Endothelial cell of umbilical vein (primary cell): ENCODE measurements around the gene EVA1A. TPM values are rescaled to one million over a fixed set of nuclear protein-coding genes. Genes with fewer than 3 reads are reported as not detected.

Experiments
- BruUV-seq: library from RNA; stranded (reverse); fragments of 400-500 nt; replicated peaks from 2 replicates; lab custom pipeline; 2021; lab: Mats Ljungman, UMichigan
- CTCF ChIA-PET: fragments of 300-600, 350-600 bp; sonication (Branson Sonifier 250); formaldehyde crosslinking; loops from one replicate; lab custom pipeline; 2021; ENCODE audit warnings: antibody characterized with exemption, inconsistent platforms; lab: Charles Lee
- POLR2A ChIA-PET: fragments of 300-600, 350-600 bp; sonication (Branson Sonifier 250); formaldehyde crosslinking; loops from one replicate; lab custom pipeline; 2021; ENCODE audit warnings: antibody characterized with exemption, inconsistent platforms; lab: Charles Lee
- DNase-seq: peaks from one replicate; pipeline ENCODE4 v3.0.0-alpha.2; 2011; ENCODE audit warnings: low read depth, low spot score
- FAIRE-seq: peaks from 2 replicates; lab custom pipeline; 2011; peaks lifted over from hg19 to GRCh38; lab: Jason Lieb, UNC
- H2AFZ ChIP-seq: 2 replicates; pipeline ENCODE4 v1.6.0; 2012; ENCODE audit warnings: low read depth, low read length, control low read depth, inconsistent platforms
- H3K27ac ChIP-seq: 2 replicates; pipeline ENCODE4 v1.5.1; 2011; ENCODE audit warnings: low read depth, mild to moderate bottlenecking, control low read depth, low read length, moderate library complexity; ENCODE audit not compliant: insufficient read depth
- H3K27me3 ChIP-seq, 2 experiments: 2 replicates each; pipeline versions ENCODE4 v1.6.0 to v1.6.1; 2011; ENCODE audit warnings: low read length in 2 of 2, mixed read lengths in 1 of 2; ENCODE audit not compliant: control insufficient read depth in 2 of 2, insufficient read depth in 2 of 2
- H3K36me3 ChIP-seq, 2 experiments: 2 replicates in 1 of 2; 3 replicates in 1 of 2; pipeline ENCODE4 v1.5.1; 2011; ENCODE audit warnings: low read length in 2 of 2, mild to moderate bottlenecking in 1 of 2, moderate library complexity in 1 of 2; ENCODE audit not compliant: control insufficient read depth in 2 of 2, insufficient read depth in 2 of 2; ENCODE audit errors: extremely low read depth in 1 of 2
- H3K4me1 ChIP-seq: 3 replicates; pipeline ENCODE4 v1.5.1; 2011; ENCODE audit warnings: mild to moderate bottlenecking, low read length; ENCODE audit not compliant: control insufficient read depth, insufficient read depth; ENCODE audit errors: extremely low read depth
- H3K4me2 ChIP-seq: 2 replicates; pipeline ENCODE4 v1.6.1; 2011; ENCODE audit warnings: low read length, control low read depth, mixed read lengths; ENCODE audit not compliant: insufficient read depth
- H3K4me3 ChIP-seq, 3 experiments: fragments of 200-600 bp in 1 of 3; sonication (generic), shearing (Covaris generic) in 1 of 3; replicated peaks in 1 of 3; 2 replicates each; pipeline ENCODE4 v1.5.1; 2011 to 2016; ENCODE audit warnings: control low read depth in 3 of 3, low read length in 3 of 3, mild to moderate bottlenecking in 2 of 3, inconsistent platforms in 1 of 3, low read depth in 1 of 3, moderate library complexity in 1 of 3; ENCODE audit not compliant: insufficient read depth in 1 of 3
- H3K79me2 ChIP-seq: 2 replicates; pipeline ENCODE4 v1.6.0; 2012; ENCODE audit warnings: low read length, inconsistent platforms; ENCODE audit not compliant: control insufficient read depth, insufficient read depth
- H3K9ac ChIP-seq: replicated peaks from 2 replicates; pipeline ENCODE3; 2011; ENCODE audit warnings: low read length, control low read depth; ENCODE audit not compliant: insufficient read depth; ENCODE audit errors: extremely low read depth
- H3K9me1 ChIP-seq: replicated peaks from 3 replicates; pipeline ENCODE4 v1.6.0; 2011; ENCODE audit warnings: mild to moderate bottlenecking, low read length; ENCODE audit not compliant: control insufficient read depth, insufficient read depth; ENCODE audit errors: extremely low read depth
- H3K9me3 ChIP-seq: replicated peaks from 2 replicates; pipeline ENCODE4 v1.5.1; 2012; ENCODE audit warnings: low read length, inconsistent platforms; ENCODE audit not compliant: control insufficient read depth, insufficient read depth
- H4K20me1 ChIP-seq: replicated peaks from 2 replicates; pipeline ENCODE3; 2011; ENCODE audit warnings: mild to moderate bottlenecking, low read length; ENCODE audit not compliant: control insufficient read depth, insufficient read depth; ENCODE audit errors: extremely low read depth
- CTCF ChIP-seq, 2 donors: IDR thresholded peaks; 1 replicate in 1 of 2; 2 replicates in 1 of 2; pipeline ENCODE4 v1.5.1; 2011; ENCODE audit warnings: low read length in 2 of 2, mild to moderate bottlenecking in 2 of 2, moderate library complexity in 2 of 2, control low read depth in 1 of 2, inconsistent platforms in 1 of 2, low read depth in 1 of 2; ENCODE audit not compliant: insufficient read depth in 1 of 2; ENCODE audit errors: extremely low read depth in 1 of 2
- FOS ChIP-seq: IDR thresholded peaks from 2 replicates; pipeline ENCODE4 v1.6.1; 2011; ENCODE audit warnings: mild to moderate bottlenecking, low read length, moderate library complexity, borderline replicate concordance; ENCODE audit not compliant: insufficient read depth
- GATA2 ChIP-seq: IDR thresholded peaks from 2 replicates; pipeline ENCODE4 v1.7.0; 2011; ENCODE audit warnings: low read depth, mild to moderate bottlenecking, moderate library complexity, mixed read lengths, low read length; ENCODE audit not compliant: insufficient read length, insufficient read depth
- MYC ChIP-seq: IDR thresholded peaks from one replicate; pipeline ENCODE4 v1.6.1; 2011; ENCODE audit warnings: mild to moderate bottlenecking, low read depth, low read length
- dilution Hi-C: fragments of 300-500 bp; cut with MboI; formaldehyde crosslinking; loops from one replicate; pipeline ENCODE4 v1.15.0; 2019; ENCODE audit warnings: low sequenced_read_pairs; ENCODE audit not compliant: extremely low pct_ligation_motif_present
- intact Hi-C: fragments of 100-400 bp; cut with micrococcal nuclease; formaldehyde crosslinking; loops from one replicate; pipeline ENCODE4 v1.10.0; 2022
- polyA plus RNA-seq, 4 experiments: library from polyadenylated mRNA; depleted of rRNA in 3 of 4; stranded (reverse) in 3 of 4; unstranded in 1 of 4; fragments of >200 nt; gene quantifications; 2 replicates each; pipeline versions ENCODE4 v1.2.1 to v1.2.3, GENCODE V29; 2011 to 2012; ENCODE audit warnings: missing spikeins in 1 of 4
- total RNA-seq: library from RNA; stranded (reverse); gene quantifications from 2 replicates; pipeline ENCODE4 v1.2.3, GENCODE V29; 2021

Gene EVA1A
- total and polyA plus RNA-seq, 2 donors (not counting 3 experiments of a cell fraction or from before 2014, with no cell fraction given): 52.6 to 66.5 TPM

GRCh38 chr2:75491129-75491753 lies 69.5 kb downstream of the EVA1A start:
- POLR2A ChIA-PET: no interaction called here
- CTCF ChIA-PET: interaction anchor here (1.3 to 1.8 kb wide), 3 partner anchors 11 to 137 kb away, joined by 3 to 6 read pairs (median 4); no protein-coding TSS in a partner anchor

More at GRCh38 chr2:75491129-75491753, 69.5 kb downstream of the EVA1A start:
- H3K9me3 ChIP-seq: no peaks in the 10 kb centered on the region
- H3K9ac ChIP-seq: no peak overlapping the region
- intact Hi-C loops: no loop called here
- TF ChIP-seq MYC: no peak
- TF ChIP-seq FOS: no peak
- no peak for TF ChIP-seq CTCF (IDR thresholded peaks at IDR 0.05; ENCODE audit: extremely low read depth in 1 of 2, insufficient read depth in 1 of 2, low read depth in 1 of 2, low read length in 2 of 2)
- no peak for TF ChIP-seq GATA2
- H3K4me2 ChIP-seq: no peak overlapping the region
- no TSS peak for BruUV-seq
- no peaks in the 10 kb centered on the region for H3K27me3 ChIP-seq
- H3K9me1 ChIP-seq: no peaks in the 10 kb centered on the region
- no peak overlapping the region for H2AFZ ChIP-seq
- peaks cover 6 to 7% of the 10 kb centered on the region in 2 experiments for H3K36me3 ChIP-seq
- DNase-seq (no peak), FAIRE-seq (peak; percentile 40)
- no peaks in the 10 kb centered on the region for H3K4me1 ChIP-seq
- no peaks in the 10 kb centered on the region for H4K20me1 ChIP-seq
- H3K79me2 ChIP-seq: peaks cover 5% of the 10 kb centered on the region
- H3K27ac ChIP-seq: no peak overlapping the region
- dilution Hi-C loops: no loop called here
- no peak overlapping the region for H3K4me3 ChIP-seq
